HCT116 (cell line): Measurements from ENCODE around the gene TAS2R41. TPM values are rescaled to one million over a fixed set of nuclear protein-coding genes. Genes with fewer than 3 reads are reported as not detected.

Experiments used
- ATAC-seq: fragments of 200-7000 bp; cut with Tn5 transposase; 2 replicates; pipeline ENCODE4 v1.9.1; 2020; ENCODE audit warnings: mild to moderate bottlenecking, moderate library complexity
- BruUV-seq: library from RNA; stranded (reverse); fragments of 400-500 nt; replicated peaks from 2 replicates; lab custom pipeline; 2021; lab: Mats Ljungman, UMichigan
- CTCF ChIA-PET: fragments of 300-600 bp; sonication (Branson Sonifier 250); formaldehyde crosslinking; loops from one replicate; lab custom pipeline; 2021; ENCODE audit warnings: antibody characterized with exemption; lab: Charles Lee
- POLR2A ChIA-PET: fragments of 300-600, 350-600 bp; sonication (Branson Sonifier 250); formaldehyde crosslinking; loops from one replicate; lab custom pipeline; 2021; ENCODE audit warnings: antibody characterized with exemption; lab: Charles Lee
- RAD21 ChIA-PET, 2 experiments: fragments of 300-600 bp; sonication (Branson Sonifier 250); formaldehyde crosslinking; loops; one replicate each; lab custom pipeline; 2023; ENCODE audit warnings: low total read pairs in 2 of 2; ENCODE audit not compliant: uncharacterized antibody in 2 of 2, unreplicated experiment in 2 of 2, low non-redundant PET in 1 of 2; lab: Charles Lee
- DNase-seq: peaks from one replicate; pipeline ENCODE4 v3.0.0-alpha.2; 2010; ENCODE audit warnings: low read depth, low spot score
- H2AFZ ChIP-seq: fragments of 200-600 bp; shearing (Covaris generic), sonication (generic); 2 replicates; pipeline ENCODE4 v1.6.1; 2017; ENCODE audit warnings: low read depth, mixed run types, mixed read lengths, antibody characterized with exemption, low read length; ENCODE audit not compliant: poor library complexity, severe bottlenecking
- H3K27ac ChIP-seq: 2 replicates; pipeline ENCODE4 v1.5.1; 2012; ENCODE audit warnings: low read depth, low read length
- H3K27me3 ChIP-seq: fragments of 200-600 bp; sonication (generic); 2 replicates; pipeline ENCODE4 v1.6.1; 2016; ENCODE audit warnings: mixed run types, low read length, mixed read lengths; ENCODE audit not compliant: insufficient read depth
- H3K36me3 ChIP-seq, 2 experiments: fragments of 200-500 bp in 1 of 2; fragments of 200-600 bp in 1 of 2; sonication (Bioruptor generic) in 1 of 2; sonication (generic) in 1 of 2; 2 replicates each; pipeline versions ENCODE4 v1.5.1 to v1.6.1; 2014 to 2016; ENCODE audit warnings: low read length in 2 of 2, inconsistent platforms in 1 of 2, mixed read lengths in 1 of 2, mixed run types in 1 of 2; ENCODE audit not compliant: insufficient read depth in 2 of 2, control insufficient read depth in 1 of 2
- H3K4me1 ChIP-seq, 2 experiments: fragments of 200-600 bp in 1 of 2; sonication (generic) in 1 of 2; 2 replicates each; pipeline versions ENCODE4 v1.5.1 to v1.6.1; 2012 to 2017; ENCODE audit warnings: low read length in 2 of 2, inconsistent platforms in 1 of 2, mild to moderate bottlenecking in 1 of 2, mixed read lengths in 1 of 2, mixed run types in 1 of 2, moderate library complexity in 1 of 2; ENCODE audit not compliant: insufficient read depth in 2 of 2, control insufficient read depth in 1 of 2
- H3K4me2 ChIP-seq: fragments of 200-600 bp; sonication (generic); 2 replicates; pipeline ENCODE4 v1.6.1; 2017; ENCODE audit warnings: mixed run types, low read length, mixed read lengths
- H3K4me3 ChIP-seq, 2 experiments: fragments of 200-600 bp in 1 of 2; sonication (generic) in 1 of 2; replicated peaks in 1 of 2; 2 replicates each; pipeline ENCODE4 v1.5.1; 2011 to 2016; ENCODE audit warnings: low read length in 2 of 2, control low read depth in 1 of 2, low read depth in 1 of 2, mild to moderate bottlenecking in 1 of 2, mixed read lengths in 1 of 2, mixed run types in 1 of 2
- H3K79me2 ChIP-seq: fragments of 200-600 bp; sonication (generic); 2 replicates; pipeline ENCODE4 v1.6.1; 2017; ENCODE audit warnings: mild to moderate bottlenecking, mixed run types, low read length, moderate library complexity, mixed read lengths; ENCODE audit not compliant: insufficient read depth
- H3K9ac ChIP-seq: fragments of 200-600 bp; sonication (generic); 2 replicates; pipeline ENCODE4 v1.6.1; 2016; ENCODE audit warnings: low read length, mixed read lengths
- H3K9me2 ChIP-seq: fragments of 200-600 bp; sonication (generic), shearing (Covaris generic); 2 replicates; pipeline ENCODE4 v1.6.1; 2017; ENCODE audit warnings: mixed run types, mild to moderate bottlenecking, moderate library complexity; ENCODE audit not compliant: insufficient read depth
- H3K9me3 ChIP-seq, 2 experiments: fragments of 200-500 bp in 1 of 2; fragments of 200-600 bp in 1 of 2; sonication (Bioruptor generic) in 1 of 2; sonication (generic) in 1 of 2; 2 replicates each; pipeline ENCODE4 v1.6.1; 2014 to 2017; ENCODE audit warnings: low read length in 2 of 2, mixed read lengths in 2 of 2, inconsistent platforms in 1 of 2, low read depth in 1 of 2, mild to moderate bottlenecking in 1 of 2, mixed run types in 1 of 2, moderate library complexity in 1 of 2; ENCODE audit not compliant: control insufficient read depth in 1 of 2, insufficient read depth in 1 of 2
- H4K20me1 ChIP-seq: fragments of 200-600 bp; sonication (generic), shearing (Covaris generic); 2 replicates; pipeline ENCODE4 v1.6.1; 2017; ENCODE audit warnings: mixed run types, mild to moderate bottlenecking, moderate library complexity; ENCODE audit not compliant: insufficient read depth
- ATF3 ChIP-seq: IDR thresholded peaks from 2 replicates; pipeline ENCODE4 v1.6.1; 2012
- CEBPB ChIP-seq: IDR thresholded peaks from 2 replicates; pipeline ENCODE4 v1.6.1; 2012; ENCODE audit warnings: low read depth
- CTCF ChIP-seq, 3 experiments: fragments of 200-600 bp in 1 of 3; sonication (generic) in 1 of 3; IDR thresholded peaks in 2 of 3; conservative IDR thresholded peaks in 1 of 3; 2 replicates each; pipeline ENCODE4 v1.5.1; 2012 to 2017; ENCODE audit warnings: low read depth in 2 of 3, low read length in 2 of 3, antibody characterized with exemption in 1 of 3, borderline replicate concordance in 1 of 3, control low read depth in 1 of 3, mild to moderate bottlenecking in 1 of 3, mixed read lengths in 1 of 3, mixed run types in 1 of 3, moderate library complexity in 1 of 3; ENCODE audit not compliant: insufficient read depth in 1 of 3
- EGR1 ChIP-seq: IDR thresholded peaks from 2 replicates; pipeline ENCODE4 v1.6.1; 2012; ENCODE audit warnings: low read depth
- EZH2 ChIP-seq: fragments of 200-600 bp; sonication (generic); IDR thresholded peaks from 2 replicates; pipeline ENCODE4 v1.6.1; 2017; ENCODE audit warnings: antibody characterized with exemption, mixed run types
- EZH2phosphoT487 ChIP-seq: fragments of 200-600 bp; IDR thresholded peaks from 2 replicates; pipeline ENCODE4 v1.6.1; 2018; ENCODE audit warnings: antibody characterized with exemption, borderline replicate concordance
- FOSL1 ChIP-seq: IDR thresholded peaks from 2 replicates; pipeline ENCODE4 v1.6.1; 2012; ENCODE audit warnings: low read depth
- JUND ChIP-seq: IDR thresholded peaks from 2 replicates; pipeline ENCODE4 v1.6.1; 2012
- MAX ChIP-seq: IDR thresholded peaks from 2 replicates; pipeline ENCODE4 v1.6.1; 2012
- POLR2A ChIP-seq: IDR thresholded peaks from 2 replicates; pipeline ENCODE4 v1.7.0; 2011; ENCODE audit warnings: borderline replicate concordance; ENCODE audit not compliant: insufficient read depth, insufficient read length; ENCODE audit errors: extremely low read depth
- POLR2AphosphoS5 ChIP-seq: IDR thresholded peaks from 2 replicates; pipeline ENCODE4 v1.6.1; 2011; ENCODE audit warnings: mild to moderate bottlenecking, low read depth, low read length, moderate library complexity
- RAD21 ChIP-seq: IDR thresholded peaks from 2 replicates; pipeline ENCODE4 v1.6.1; 2012; ENCODE audit warnings: low read depth, mild to moderate bottlenecking
- REST ChIP-seq: IDR thresholded peaks from 2 replicates; pipeline ENCODE4 v1.6.1; 2012; ENCODE audit warnings: low read depth
- SP1 ChIP-seq: IDR thresholded peaks from 2 replicates; pipeline ENCODE4 v1.6.1; 2012; ENCODE audit warnings: low read depth
- SRF ChIP-seq: IDR thresholded peaks from 2 replicates; pipeline ENCODE4 v1.6.1; 2012; ENCODE audit warnings: low read depth
- TCF7L2 ChIP-seq: IDR thresholded peaks from 2 replicates; pipeline ENCODE4 v1.7.0; 2011; ENCODE audit warnings: borderline replicate concordance, inconsistent platforms; ENCODE audit not compliant: insufficient read depth, insufficient read length; ENCODE audit errors: extremely low read depth
- YY1 ChIP-seq: IDR thresholded peaks from 2 replicates; pipeline ENCODE4 v1.6.1; 2011; ENCODE audit warnings: low read length, low read depth, moderate library complexity, mild to moderate bottlenecking; ENCODE audit not compliant: insufficient replicate concordance; ENCODE audit errors: extremely low read depth
- ZBTB33 ChIP-seq: IDR thresholded peaks from 2 replicates; pipeline ENCODE4 v1.6.1; 2011; ENCODE audit warnings: mild to moderate bottlenecking, low read length, moderate library complexity; ENCODE audit not compliant: insufficient replicate concordance; ENCODE audit errors: extremely low read depth
- ZFX ChIP-seq: fragments of 450-650 bp; IDR thresholded peaks from 2 replicates; pipeline ENCODE4 v1.6.1; 2017
- ZNF274 ChIP-seq: fragments of 200-500 bp; sonication (Bioruptor generic); IDR thresholded peaks from 2 replicates; pipeline ENCODE4 v1.6.1; 2014; ENCODE audit warnings: mild to moderate bottlenecking, low read depth, low read length, inconsistent platforms
- intact Hi-C: fragments of 100-400 bp; cut with micrococcal nuclease; formaldehyde crosslinking; loops from 2 replicates; pipeline ENCODE4 v1.10.0; 2022
- total RNA-seq: library from RNA; stranded (reverse); gene quantifications from one replicate; pipeline ENCODE4 v1.2.1, GENCODE V29; 2021; ENCODE audit not compliant: unreplicated experiment

The TAS2R41 gene
- total RNA-seq, 1 experiment from 2014 or later, result not detected

- Histone ChIP-seq H3K27ac (no peak overlapping the region), H3K9me2 (no peaks in the 10 kb centered on the region), H3K4me2 (no peak overlapping the region), H3K4me1 (no peaks in the 10 kb centered on the region), H4K20me1 (no peaks in the 10 kb centered on the region), H3K27me3 (no peaks in the 10 kb centered on the region), H3K79me2 (no peaks in the 10 kb centered on the region), H3K9ac (no peak overlapping the region), H3K36me3 (no peaks in the 10 kb centered on the region), H2AFZ (no peak overlapping the region), H3K9me3 (no peaks in the 10 kb centered on the region), H3K4me3 (no peak overlapping the region)
- DNase-seq (no peak), ATAC-seq (no peak)
- POLR2A ChIA-PET, result no interaction called here
- intact Hi-C loops, result no loop called here
- CTCF ChIA-PET, result no interaction called here
- no TSS peak for BruUV-seq
- no peak for TF ChIP-seq CTCF (IDR thresholded peaks at IDR 0.05 in 2 of 3, conservative IDR thresholded peaks at IDR 0.05 in 1 of 3; ENCODE audit: borderline replicate concordance in 1 of 3, insufficient read depth in 1 of 3, low read depth in 2 of 3, low read length in 2 of 3)
- no peak for TF ChIP-seq POLR2AphosphoS5
- TF ChIP-seq ZBTB33, result no peak
- no peak for TF ChIP-seq ATF3
- TF ChIP-seq RAD21, result no peak
- no peak for TF ChIP-seq POLR2A
- no peak for TF ChIP-seq EZH2
- no peak for TF ChIP-seq SRF
- TF ChIP-seq FOSL1, result no peak
- no peak for TF ChIP-seq SP1
- no peak for TF ChIP-seq EZH2phosphoT487
- no peak for TF ChIP-seq TCF7L2
- TF ChIP-seq YY1, result no peak
- TF ChIP-seq JUND, result no peak
- no peak for TF ChIP-seq ZFX
- TF ChIP-seq CEBPB, result no peak
- no peak for TF ChIP-seq MAX
- TF ChIP-seq REST, result no peak
- no peak for TF ChIP-seq ZNF274
- TF ChIP-seq EGR1, result no peak
- RAD21 ChIA-PET, result no interaction called here
Measured at GRCh38 chr7:143437578-143437977, 40.1 kb upstream of the TAS2R41 start.
